GM23248 (cell line): ENCODE measurements around the gene SDR42E1. TPM values are rescaled to one million over a fixed set of nuclear protein-coding genes. Genes with fewer than 3 reads are reported as not detected.

Experiments used
- DNase-seq: peaks from one replicate; pipeline ENCODE4 v3.0.0-alpha.2; 2015
- H2AFZ ChIP-seq: fragments of 200-600 bp; sonication (generic); 2 replicates; pipeline ENCODE4 v1.6.1; 2016; ENCODE audit warnings: antibody characterized with exemption
- H3F3A ChIP-seq: fragments of 200-600 bp; sonication (generic); 2 replicates; pipeline ENCODE4 v1.6.1; 2016; ENCODE audit warnings: mild to moderate bottlenecking, antibody characterized with exemption, mixed run types; ENCODE audit not compliant: insufficient read depth
- H3K27ac ChIP-seq: fragments of 200-600 bp; sonication (generic); 2 replicates; pipeline ENCODE4 v1.5.1; 2016; ENCODE audit warnings: mild to moderate bottlenecking
- H3K27me3 ChIP-seq: fragments of 200-600 bp; sonication (generic); replicated peaks from 2 replicates; pipeline ENCODE4 v1.6.1; 2016; ENCODE audit warnings: mild to moderate bottlenecking; ENCODE audit not compliant: insufficient read depth
- H3K36me3 ChIP-seq: fragments of 200-600 bp; sonication (generic); 2 replicates; pipeline ENCODE4 v1.6.1; 2016; ENCODE audit warnings: low read depth, mild to moderate bottlenecking
- H3K4me1 ChIP-seq: fragments of 200-600 bp; sonication (generic); 2 replicates; pipeline ENCODE4 v1.6.1; 2016; ENCODE audit warnings: mild to moderate bottlenecking; ENCODE audit not compliant: insufficient read depth
- H3K4me2 ChIP-seq: fragments of 200-600 bp; sonication (generic); one replicate; pipeline ENCODE4 v1.6.1; 2016; ENCODE audit warnings: mild to moderate bottlenecking; ENCODE audit not compliant: unreplicated experiment
- H3K4me3 ChIP-seq: fragments of 200-600 bp; sonication (generic); 2 replicates; pipeline ENCODE4 v1.5.1; 2016; ENCODE audit warnings: mild to moderate bottlenecking
- H3K79me2 ChIP-seq: fragments of 200-600 bp; sonication (generic); 2 replicates; pipeline ENCODE4 v1.6.1; 2016; ENCODE audit warnings: mild to moderate bottlenecking; ENCODE audit not compliant: insufficient read depth
- H3K9ac ChIP-seq: fragments of 200-600 bp; sonication (generic); 2 replicates; pipeline ENCODE4 v1.6.1; 2016; ENCODE audit warnings: mild to moderate bottlenecking
- H3K9me2 ChIP-seq: fragments of 200-600 bp; sonication (generic); 2 replicates; pipeline ENCODE4 v1.6.1; 2016; ENCODE audit warnings: mixed run types, mild to moderate bottlenecking, moderate library complexity; ENCODE audit not compliant: insufficient read depth
- H3K9me3 ChIP-seq: fragments of 200-600 bp; sonication (generic); one replicate; pipeline ENCODE4 v1.6.1; 2017; ENCODE audit warnings: low read depth
- H4K20me1 ChIP-seq: fragments of 200-600 bp; sonication (generic); 2 replicates; pipeline ENCODE4 v1.6.0; 2016; ENCODE audit not compliant: insufficient read depth
- EZH2 ChIP-seq: fragments of 200-600 bp; sonication (generic); IDR thresholded peaks from 2 replicates; pipeline ENCODE4 v1.6.1; 2018; ENCODE audit warnings: antibody characterized with exemption, mild to moderate bottlenecking; ENCODE audit not compliant: insufficient read depth, poor library complexity, severe bottlenecking
- EZH2phosphoT487 ChIP-seq: fragments of 200-600 bp; sonication (generic); IDR thresholded peaks from 2 replicates; pipeline ENCODE4 v1.6.1; 2018; ENCODE audit warnings: antibody characterized with exemption, moderate library complexity, mild to moderate bottlenecking, low read depth; ENCODE audit not compliant: insufficient read depth
- WGBS, 2 experiments: methylation state at CpG; one replicate each; pipeline ENCODE4 v1.1.6; 2015 to 2017; ENCODE audit warnings: low lambda C conversion rate in 2 of 2, low coverage in 1 of 2; ENCODE audit errors: missing lambda C conversion rate in 2 of 2; 5-methylcytosine and 5-hydroxymethylcytosine counted together
- in situ Hi-C: fragments of 300-500 bp; cut with MboI; formaldehyde crosslinking; loops from 2 replicates; pipeline ENCODE4 v1.15.0; 2020
- polyA plus RNA-seq: library from polyadenylated mRNA; unstranded; fragments of >200 nt; fragmentation: Nextera tagmentation; extraction: Ambion mirVana; gene quantifications from 2 replicates; pipeline ENCODE4 v1.2.1, GENCODE V29; 2016
- total RNA-seq: library from RNA; depleted of rRNA; stranded (reverse); fragments of >200 nt; shearing (Covaris generic); gene quantifications from 2 replicates; pipeline ENCODE4 v1.2.3, GENCODE V29; 2014

SDR42E1 gene
- total and polyA plus RNA-seq, 2 experiments from 2014 or later, result not detected

DNA sequence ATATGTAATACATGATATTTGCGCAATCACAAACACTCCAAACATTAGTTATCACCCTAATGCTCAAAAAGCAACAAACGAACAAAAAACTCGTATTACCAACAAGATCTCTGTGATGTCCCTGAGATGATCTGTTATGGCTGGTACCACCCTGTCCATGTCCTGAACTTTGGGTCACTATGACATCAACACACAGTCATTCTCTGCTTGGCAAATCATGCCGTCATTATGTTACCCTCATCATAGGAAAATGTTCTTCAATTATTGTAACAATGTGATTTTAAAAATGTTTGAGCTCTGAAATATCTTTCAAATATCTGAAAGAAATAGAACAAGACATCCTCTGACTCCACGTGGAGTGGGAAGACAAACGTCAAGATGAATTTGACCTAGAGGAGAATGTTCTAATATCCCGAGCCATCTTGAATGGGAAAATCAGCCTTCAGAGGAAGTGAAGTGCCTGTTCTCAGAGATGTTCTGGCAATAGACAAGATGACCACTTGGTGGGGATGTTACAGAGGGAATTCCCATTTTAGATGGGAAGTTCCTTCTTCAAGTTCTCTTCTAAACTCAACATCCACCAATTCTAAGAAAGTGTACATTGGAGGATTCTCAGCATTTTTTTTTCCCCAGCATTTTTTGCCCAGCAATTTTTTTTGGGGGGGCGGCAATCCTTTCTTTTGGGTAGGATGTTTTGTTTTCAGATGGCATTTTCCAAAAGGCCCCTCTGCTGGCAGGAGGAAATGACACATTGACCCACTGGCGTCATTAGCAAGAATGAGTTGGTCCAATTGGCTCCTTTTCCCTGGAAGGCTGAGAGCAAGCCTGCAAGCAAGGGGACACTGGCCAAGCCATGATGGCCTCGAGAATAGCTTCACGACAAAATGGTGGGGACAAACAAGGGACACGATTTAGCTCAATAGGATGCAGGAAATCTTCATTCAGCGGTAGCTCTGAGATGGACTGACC is 20.1 kb upstream of the SDR42E1 start:
- in situ Hi-C loops, result no loop called here
- no peak overlapping the region for H3K4me3 ChIP-seq
- H3K9ac ChIP-seq, result no peak overlapping the region
- TF ChIP-seq EZH2phosphoT487 (no peak), EZH2 (no peak)
- no peaks in the 10 kb centered on the region for H3K9me3 ChIP-seq
- H3K9me2 ChIP-seq, result no peaks in the 10 kb centered on the region
- no peaks in the 10 kb centered on the region for H3K27me3 ChIP-seq
- peaks cover 18% of the 10 kb centered on the region for H3K4me1 ChIP-seq
- H3F3A ChIP-seq, result no peaks in the 10 kb centered on the region
- H4K20me1 ChIP-seq, result no peaks in the 10 kb centered on the region
- DNase-seq, result peak; percentile 83
- WGBS, 2 experiments, result 32 to 35% methylated on average over 13 of the region's 13 CpGs
- peak overlapping the region; percentile 2 for H3K27ac ChIP-seq
- peak overlapping the region; percentile 15 for H3K4me2 ChIP-seq
- no peaks in the 10 kb centered on the region for H3K36me3 ChIP-seq
- H3K79me2 ChIP-seq, result no peaks in the 10 kb centered on the region
- peak overlapping the region; percentile 85 for H2AFZ ChIP-seq

DNA sequence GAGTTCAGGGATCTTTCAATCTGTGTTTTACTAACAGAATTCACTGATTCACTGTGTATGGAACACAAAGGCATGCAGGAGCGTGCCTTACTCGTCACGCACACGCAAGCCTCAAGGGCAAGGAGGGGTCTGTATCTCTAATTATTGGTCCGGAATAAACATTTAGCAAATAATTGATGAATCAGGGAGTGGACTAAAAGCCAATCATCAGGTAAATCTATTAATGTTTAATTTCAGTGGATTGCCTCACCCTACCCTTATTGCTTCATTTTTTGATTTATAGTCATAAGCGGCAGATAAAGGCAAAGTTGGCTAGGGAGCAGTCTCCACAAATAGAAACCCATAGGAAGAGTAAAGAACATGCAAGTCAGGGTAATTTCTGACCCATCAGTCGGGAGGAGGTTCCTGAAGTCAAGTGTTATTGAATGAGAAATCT is 16.4 kb upstream of the SDR42E1 start:
- Histone ChIP-seq H3K4me2 (no peak overlapping the region), H4K20me1 (no peaks in the 10 kb centered on the region), H3K27me3 (no peaks in the 10 kb centered on the region), H3F3A (no peaks in the 10 kb centered on the region), H3K79me2 (no peaks in the 10 kb centered on the region), H3K9me2 (no peaks in the 10 kb centered on the region), H3K27ac (no peak overlapping the region), H3K4me1 (peaks cover 12% of the 10 kb centered on the region), H3K9ac (no peak overlapping the region), H3K9me3 (no peaks in the 10 kb centered on the region), H3K4me3 (no peak overlapping the region), H2AFZ (no peak overlapping the region), H3K36me3 (no peaks in the 10 kb centered on the region)
- DNase-seq, result no peak
- WGBS, 2 experiments, result 87 to 88% methylated on average over 7 of the region's 7 CpGs
- in situ Hi-C loops, result no loop called here
- no peak for TF ChIP-seq EZH2
- TF ChIP-seq EZH2phosphoT487, result no peak

- Histone ChIP-seq H3K36me3 (no peaks in the 10 kb centered on the region), H3K4me2 (no peak overlapping the region), H3K27me3 (no peaks in the 10 kb centered on the region), H3K9me2 (no peaks in the 10 kb centered on the region), H3K9me3 (no peaks in the 10 kb centered on the region), H3K4me1 (no peaks in the 10 kb centered on the region), H3K9ac (no peak overlapping the region), H4K20me1 (no peaks in the 10 kb centered on the region), H3K4me3 (no peak overlapping the region), H3F3A (no peaks in the 10 kb centered on the region), H3K27ac (no peak overlapping the region), H2AFZ (no peak overlapping the region), H3K79me2 (no peaks in the 10 kb centered on the region)
- 69 to 77% methylated on average over 4 of the region's 4 CpGs for WGBS, 2 experiments
- in situ Hi-C loops, result no loop called here
- TF ChIP-seq EZH2phosphoT487, result no peak
- no peak for TF ChIP-seq EZH2
- DNase-seq, result no peak
These were observed 13.6 kb upstream of the SDR42E1 start for GRCh38 chr16:82024883-82025282.

DNA sequence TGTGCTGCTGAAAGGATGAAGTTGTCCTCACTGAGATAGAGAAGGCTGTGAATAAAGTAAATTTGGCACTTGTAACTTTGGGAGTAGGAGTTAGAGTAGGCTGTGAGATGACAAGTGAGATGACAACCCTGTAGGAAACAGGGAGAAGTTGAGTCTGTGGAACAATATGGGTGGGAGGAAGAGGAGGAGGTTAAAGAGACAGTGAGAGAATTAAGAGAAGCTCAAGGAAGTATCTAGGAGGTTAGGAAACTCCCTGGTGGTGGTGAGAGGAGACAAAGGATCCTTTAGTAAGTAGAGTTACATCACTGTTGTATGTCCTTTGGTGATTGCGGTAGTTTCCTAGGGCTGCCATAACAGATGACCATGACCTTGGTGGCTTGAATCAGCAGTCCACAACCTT is 13.0 kb upstream of the SDR42E1 start:
- Histone ChIP-seq H3K9ac (no peak overlapping the region), H3K9me2 (no peaks in the 10 kb centered on the region)

More for the DNA sequence above, 13.0 kb upstream of the SDR42E1 start:
- H3K4me2 ChIP-seq, result no peak overlapping the region
- DNase-seq, result no peak
- H4K20me1 ChIP-seq, result no peaks in the 10 kb centered on the region
- no peaks in the 10 kb centered on the region for H3K4me1 ChIP-seq
- no peaks in the 10 kb centered on the region for H3K9me3 ChIP-seq
- no peaks in the 10 kb centered on the region for H3K36me3 ChIP-seq
- no peak for TF ChIP-seq EZH2
- no peak for TF ChIP-seq EZH2phosphoT487
- in situ Hi-C loops, result no loop called here
- no peaks in the 10 kb centered on the region for H3K27me3 ChIP-seq
- no peak overlapping the region for H3K27ac ChIP-seq
- no peak overlapping the region for H2AFZ ChIP-seq
- H3F3A ChIP-seq, result no peaks in the 10 kb centered on the region
- 95 to 100% methylated on average over 1 of the region's 1 CpG for WGBS, 2 experiments
- no peaks in the 10 kb centered on the region for H3K79me2 ChIP-seq
- no peak overlapping the region for H3K4me3 ChIP-seq
